ENCODE measurements around the gene NCKIPSD. TPM values are rescaled to one million over a fixed set of nuclear protein-coding genes. Genes with fewer than 3 reads are reported as not detected.

NCKIPSD gene
- total RNA-seq, 4 donors from 2014 or later, result 32.4 to 88.5 (median 51.8) TPM

Small RNAs within 50 kb of the gene (small RNA-seq; reads per million reads assigned to genes)
- not detected for gene AC141002.1

Other genes with a start within 250 kb of the NCKIPSD start
- 10 to 100 TPM; 23.4 to 33.3 (median 29.2) TPM for gene CCDC51, start 245.8 kb downstream of the NCKIPSD start, total RNA-seq
- 100 to 1,000 TPM; 212 to 380 (median 291) TPM for gene TMA7, start 245.7 kb downstream of the NCKIPSD start, total RNA-seq
- 10 to 100 TPM in 2 of 4 donors, 1 to 10 TPM in 2; 7.5 to 10.5 (median 9.3) TPM for gene ATRIP, start 239.2 kb downstream of the NCKIPSD start, total RNA-seq
- gene SHISA5, start 181.7 kb downstream of the NCKIPSD start, total RNA-seq, result 100 to 1,000 TPM in 2 of 4 donors, 10 to 100 TPM in 2; 78.4 to 145 (median 93.9) TPM
- 1 to 10 TPM; 2.2 to 9.0 (median 7.6) TPM for gene PFKFB4, start 129.1 kb downstream of the NCKIPSD start, total RNA-seq
- gene UCN2, start 122.1 kb downstream of the NCKIPSD start, total RNA-seq, result 1 to 10 TPM in 1 of 4 donors, not detected in 3; 1.5 TPM
- 10 to 100 TPM in 3 of 4 donors, 1 to 10 TPM in 1; 3.1 to 15.7 (median 15.0) TPM for gene COL7A1, start 90.6 kb downstream of the NCKIPSD start, total RNA-seq
- 100 to 1,000 TPM; 143 to 196 (median 186) TPM for gene UQCRC1, start 76.3 kb downstream of the NCKIPSD start, total RNA-seq
- gene TMEM89, start 64.1 kb downstream of the NCKIPSD start, total RNA-seq, result not detected
- 10 to 100 TPM; 13.8 to 26.4 (median 15.9) TPM for gene SLC26A6, start 50.5 kb downstream of the NCKIPSD start, total RNA-seq
- 10 to 100 TPM in 1 of 4 donors, 1 to 10 TPM in 2, under 1 TPM in 1; 0.87 to 13.5 (median 1.5) TPM for gene CELSR3, start 23.0 kb downstream of the NCKIPSD start, total RNA-seq
- 100 to 1,000 TPM; 130 to 202 (median 171) TPM for gene IP6K2, start 31.3 kb upstream of the NCKIPSD start, total RNA-seq
- 10 to 100 TPM; 26.9 to 37.5 (median 32.4) TPM for gene PRKAR2A, start 162.0 kb upstream of the NCKIPSD start, total RNA-seq
- 10 to 100 TPM; 19.6 to 39.3 (median 22.1) TPM for gene SLC25A20, start 213.0 kb upstream of the NCKIPSD start, total RNA-seq
- 100 to 1,000 TPM in 2 of 4 donors, 10 to 100 TPM in 2; 68.8 to 115 (median 94.4) TPM for gene ARIH2, start 232.9 kb upstream of the NCKIPSD start, total RNA-seq

Data from tibial nerve (tissue), 4 donors.